HG02943 (cell line): ENCODE data around the gene PPP1R3A.
"Not testable (repeated sequence)": the region's sequence is repeated elsewhere in the genome, so short reads cannot be mapped to it uniquely, and the experiment has no call there.

Experiments
- ATAC-seq: cut with Tn5 transposase; IDR thresholded peaks from one replicate; pipeline ENCODE4 v1.9.1; 2021; ENCODE audit warnings: mild to moderate bottlenecking, low read depth, moderate library complexity; ENCODE audit not compliant: unreplicated experiment

The PPP1R3A gene

GRCh38 chr7:113918946-113919345 is at the start of gene PPP1R3A:
Gene PPP1R3A, minus strand, starts transcription at chr7:113919009. Its CDS starts 13 bp downstream, at chr7:113918996.
- no peak for ATAC-seq

GRCh38 chr7:113963356-113963755 is 44.5 kb upstream of the PPP1R3A start:
- no peak for ATAC-seq

- no peak for ATAC-seq
Observed at GRCh38 chr7:113959910-113960309, 41.1 kb upstream of the PPP1R3A start.

GRCh38 chr7:113955157-113955556 is 36.3 kb upstream of the PPP1R3A start:
- no peak for ATAC-seq

- ATAC-seq = no peak
Observed at GRCh38 chr7:113953553-113953952, 34.7 kb upstream of the PPP1R3A start.

GRCh38 chr7:113945018-113945938 is 26.5 kb upstream of the PPP1R3A start:
- ATAC-seq = no peak

GRCh38 chr7:113936982-113937381 is 18.2 kb upstream of the PPP1R3A start:
- no peak for ATAC-seq

GRCh38 chr7:113936535-113936934 is 17.7 kb upstream of the PPP1R3A start:
- no peak for ATAC-seq

- not testable (repeated sequence) for ATAC-seq
Observed at GRCh38 chr7:113929389-113929788, 10.6 kb upstream of the PPP1R3A start.

- no peak for ATAC-seq
Observed at GRCh38 chr7:113928112-113928511, 9.3 kb upstream of the PPP1R3A start.

- ATAC-seq = no peak
Observed at GRCh38 chr7:113922049-113922448, 3.2 kb upstream of the PPP1R3A start.

- no peak for ATAC-seq
Observed at GRCh38 chr7:113921363-113921762, 2.6 kb upstream of the PPP1R3A start.

- ATAC-seq = no peak
Observed at GRCh38 chr7:113917840-113918239, 969 bp downstream of the PPP1R3A start.

- no peak for ATAC-seq
Observed at GRCh38 chr7:113915956-113916355, 2.9 kb downstream of the PPP1R3A start.

GRCh38 chr7:113912876-113913275 is 5.9 kb downstream of the PPP1R3A start:
- no peak for ATAC-seq

GRCh38 chr7:113907617-113908016 is 11.2 kb downstream of the PPP1R3A start:
- no peak for ATAC-seq

- ATAC-seq = no peak
Observed at GRCh38 chr7:113904521-113904920, 14.3 kb downstream of the PPP1R3A start.

- ATAC-seq = no peak
Observed at GRCh38 chr7:113892818-113893217, 26.0 kb downstream of the PPP1R3A start.

GRCh38 chr7:113891828-113892227 is 27.0 kb downstream of the PPP1R3A start:
- no peak for ATAC-seq

GRCh38 chr7:113891031-113891350 is 27.8 kb downstream of the PPP1R3A start:
- no peak for ATAC-seq

- ATAC-seq = no peak
Observed at GRCh38 chr7:113890331-113891030, 28.3 kb downstream of the PPP1R3A start.

- ATAC-seq = no peak
Observed at GRCh38 chr7:113883096-113883495, 35.7 kb downstream of the PPP1R3A start.
